K562 (cell line): Measurements from ENCODE around the gene CAPN12. TPM values are rescaled to one million over a fixed set of nuclear protein-coding genes. Genes with fewer than 3 reads are reported as not detected.

Experiments used
- ATAC-seq: fragments of 200-7000 bp; cut with Tn5 transposase; 3 replicates; pipeline ENCODE4 v1.9.1; 2020; ENCODE audit warnings: moderate library complexity
- BruUV-seq: library from RNA; stranded (reverse); fragments of 400-500 nt; replicated peaks from 2 replicates; lab custom pipeline; 2021; lab: Mats Ljungman, UMichigan
- CTCF ChIA-PET: fragments of 300-600 bp; formaldehyde crosslinking; extraction: SDS; loops from one replicate; lab custom pipeline; 2021; ENCODE audit warnings: low intra/inter-chr PET ratio; lab: Yijun Ruan, JAX
- POLR2A ChIA-PET: fragments of 300-600, 350-650 bp; sonication (Branson Sonifier 250); formaldehyde crosslinking; extraction: SDS; loops from one replicate; lab custom pipeline; 2021; ENCODE audit warnings: antibody characterized with exemption, inconsistent platforms; lab: Yijun Ruan, JAX
- DNase-seq, 4 experiments: peaks; one replicate each; pipeline versions ENCODE4 v3.0.0 to v3.0.0-alpha.2; 2011 to 2018; ENCODE audit warnings: low spot score in 3 of 4, mixed read lengths in 3 of 4; ENCODE audit errors: extremely low read depth in 1 of 4
- FAIRE-seq: peaks from 2 replicates; lab custom pipeline; 2011; peaks lifted over from hg19 to GRCh38; lab: Jason Lieb, UNC
- H2AFZ ChIP-seq: 2 replicates; pipeline ENCODE4 v1.6.0; 2011; ENCODE audit warnings: low read depth, low read length, control low read depth, inconsistent platforms
- H3K27ac ChIP-seq: fragments of 200-600 bp; 3 replicates; pipeline ENCODE4 v1.8.0; 2011; ENCODE audit warnings: low read depth, mild to moderate bottlenecking, control low read depth, inconsistent platforms, low read length, moderate library complexity, mixed read lengths; ENCODE audit errors: extremely low read depth
- H3K27me3 ChIP-seq, 2 experiments: fragments of 300-600 bp in 1 of 2; 2 replicates in 1 of 2; 3 replicates in 1 of 2; pipeline versions ENCODE4 v1.6.0 to v1.8.0; 2011; ENCODE audit warnings: inconsistent platforms in 2 of 2, low read length in 2 of 2, mild to moderate bottlenecking in 1 of 2, mixed read lengths in 1 of 2, moderate library complexity in 1 of 2; ENCODE audit not compliant: control insufficient read depth in 2 of 2, insufficient read depth in 2 of 2
- H3K36me3 ChIP-seq: fragments of 300-600 bp; 3 replicates; pipeline ENCODE4 v1.8.0; 2011; ENCODE audit warnings: mild to moderate bottlenecking, low read length, inconsistent platforms; ENCODE audit not compliant: control insufficient read depth, insufficient read depth
- H3K4me1 ChIP-seq, 2 experiments: fragments of 200-600 bp in 1 of 2; replicated peaks in 1 of 2; 2 replicates in 1 of 2; 3 replicates in 1 of 2; pipeline versions ENCODE4 v1.5.1 to v1.8.0; 2011; ENCODE audit warnings: inconsistent platforms in 2 of 2, low read length in 2 of 2, mild to moderate bottlenecking in 1 of 2, mixed read lengths in 1 of 2, moderate library complexity in 1 of 2; ENCODE audit not compliant: control insufficient read depth in 2 of 2, insufficient read depth in 2 of 2
- H3K4me2 ChIP-seq: 2 replicates; pipeline ENCODE4 v1.6.1; 2011; ENCODE audit warnings: low read length, control low read depth, inconsistent platforms, mixed read lengths; ENCODE audit not compliant: insufficient read depth
- H3K4me3 ChIP-seq: fragments of 200-600 bp; sonication (generic), shearing (Covaris generic); 2 replicates; pipeline ENCODE4 v1.5.1; 2016; ENCODE audit warnings: control low read depth, inconsistent platforms
- H3K79me2 ChIP-seq: fragments of 200-600 bp; 3 replicates; pipeline ENCODE4 v1.8.0; 2011; ENCODE audit warnings: low read length, inconsistent platforms; ENCODE audit not compliant: control insufficient read depth, insufficient read depth
- H3K9ac ChIP-seq, 2 experiments: 2 replicates each; pipeline versions ENCODE4 v1.6.0 to v1.6.1; 2011; ENCODE audit warnings: low read depth in 2 of 2, low read length in 2 of 2, control low read depth in 1 of 2, inconsistent platforms in 1 of 2, mild to moderate bottlenecking in 1 of 2, mixed read lengths in 1 of 2; ENCODE audit not compliant: insufficient read depth in 1 of 2
- H3K9me1 ChIP-seq: one replicate; pipeline ENCODE4 v1.6.0; 2011; ENCODE audit warnings: inconsistent platforms, mild to moderate bottlenecking, low read length, moderate library complexity; ENCODE audit not compliant: control insufficient read depth, insufficient read depth
- H3K9me3 ChIP-seq: replicated peaks from 2 replicates; pipeline ENCODE4 v1.5.1; 2011; ENCODE audit warnings: low read depth, low read length, inconsistent platforms; ENCODE audit not compliant: control insufficient read depth, insufficient read depth
- H4K20me1 ChIP-seq: replicated peaks from 2 replicates; pipeline ENCODE4 v1.6.1; 2011; ENCODE audit warnings: low read length, inconsistent platforms, mixed read lengths; ENCODE audit not compliant: control insufficient read depth, insufficient read depth
- E2F3 ChIP-seq: fragments of 250-450 bp; sonication (Bioruptor Pico); IDR thresholded peaks from 2 replicates; pipeline ENCODE4 v1.4.0; 2020; ENCODE audit warnings: mild to moderate bottlenecking
- E4F1 ChIP-seq: fragments of 250-450 bp; sonication (Bioruptor Pico); IDR thresholded peaks from 2 replicates; pipeline ENCODE4 v1.5.0; 2021; ENCODE audit warnings: mild to moderate bottlenecking, borderline replicate concordance
- ETV1 ChIP-seq: fragments of 450-650 bp; conservative IDR thresholded peaks from 2 replicates; pipeline ENCODE4 v1.6.1; 2016; ENCODE audit warnings: missing genetic modification characterization, control low read depth, low read depth, missing compliant biosample characterization
- POLR2AphosphoS5 ChIP-seq: IDR thresholded peaks from 2 replicates; pipeline ENCODE4 v1.6.1; 2011; ENCODE audit warnings: mild to moderate bottlenecking, low read depth, low read length, moderate library complexity; ENCODE audit not compliant: control insufficient read depth, insufficient read depth
- SAFB ChIP-seq: fragments of 200-400 bp; formaldehyde crosslinking; IDR thresholded peaks from 2 replicates; pipeline ENCODE4 v1.6.1; 2017; ENCODE audit warnings: low read depth, low read length, borderline replicate concordance
- ZEB2 ChIP-seq: fragments of 450-650 bp; IDR thresholded peaks from 2 replicates; pipeline ENCODE4 v1.6.1; 2016
- ZNF165 ChIP-seq: fragments of 250-450 bp; sonication (Bioruptor Pico); IDR thresholded peaks from 2 replicates; pipeline ENCODE4 v1.4.0; 2020; ENCODE audit warnings: borderline replicate concordance
- ZNF347 ChIP-seq: fragments of 450-650 bp; formaldehyde crosslinking; IDR thresholded peaks from 2 replicates; pipeline ENCODE4 v1.4.0; 2020; ENCODE audit warnings: low read depth, mild to moderate bottlenecking, moderate library complexity
- WGBS: fragments of 100-300 bp; shearing (Covaris generic); methylation state at CpG from one replicate; pipeline ENCODE4 v1.1.6; 2016; ENCODE audit warnings: low coverage, mixed read lengths; ENCODE audit not compliant: insufficient coverage; ENCODE audit errors: missing lambda C conversion rate; 5-methylcytosine and 5-hydroxymethylcytosine counted together
- in situ Hi-C: fragments of 300-500 bp; cut with MboI; formaldehyde crosslinking; loops from 4 replicates; pipeline ENCODE4 v1.15.0; 2018; ENCODE audit warnings: inconsistent platforms, mixed read lengths
- intact Hi-C: fragments of 100-400 bp; cut with micrococcal nuclease; formaldehyde crosslinking; loops from 2 replicates; pipeline ENCODE4 v1.14.2; 2022
- polyA plus RNA-seq, 8 experiments: library from polyadenylated mRNA; depleted of rRNA in 4 of 8; stranded (reverse) in 5 of 8; unstranded in 3 of 8; fragments of >200 nt; fragmentation: Nextera tagmentation in 2 of 8; fragmentation: Illumina TruSeq in 1 of 8; extraction: Ambion mirVana in 2 of 8; extraction: Trizol in 1 of 8; gene quantifications; 2 replicates each; pipeline versions ENCODE4 v1.2.1 to v1.2.3, GENCODE V29; 2011 to 2014; ENCODE audit warnings: inconsistent platforms in 1 of 8, missing spikeins in 1 of 8
- total RNA-seq, 7 experiments: library from RNA; depleted of rRNA in 6 of 7; stranded (reverse); fragments of >200 nt in 6 of 7; fragmentation: Illumina TruSeq in 2 of 7; extraction: Trizol in 2 of 7; gene quantifications; 2 replicates each; pipeline versions ENCODE4 v1.2.1 to v1.2.3, GENCODE V29; 2011 to 2021; ENCODE audit warnings: low replicate concordance in 1 of 7
- TF ChIP-seq, protein P1 (sequence below): fragments of 450-650 bp; IDR thresholded peaks from 2 replicates; pipeline ENCODE4 v1.6.1; 2016; ENCODE audit warnings: low read depth, mild to moderate bottlenecking, moderate library complexity

CAPN12 gene
- total and polyA plus RNA-seq, 9 of the 15 experiments (the other 6 are each of a cell fraction or from before 2014, with no cell fraction given), result 0.83 to 7.0 (median 1.6) TPM

DNA sequence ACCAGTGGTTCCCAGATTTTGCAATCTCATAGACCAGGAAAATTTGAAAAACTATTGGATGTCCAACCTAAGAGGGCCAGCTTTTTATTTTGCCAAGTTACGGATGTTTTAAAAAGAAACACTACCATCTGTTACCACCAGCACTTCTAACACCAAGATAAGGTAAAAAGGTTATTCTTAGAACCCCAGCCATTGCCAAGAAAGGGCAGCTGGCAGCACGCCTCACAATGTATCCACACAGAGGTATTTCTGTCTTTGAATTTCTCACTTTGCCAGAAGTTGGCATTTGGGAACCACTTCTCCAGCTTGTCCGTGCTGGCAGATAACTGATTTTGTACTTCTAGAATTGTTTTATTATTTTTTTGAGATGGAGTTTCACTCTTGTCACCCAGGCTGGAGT, 28.7 kb downstream of the CAPN12 start:
- Histone ChIP-seq H3K9me1 (no peaks in the 10 kb centered on the region), H3K9ac (no peak overlapping the region), H3K4me3 (no peak overlapping the region), H3K27me3 (no peaks in the 10 kb centered on the region), H3K27ac (no peak overlapping the region), H4K20me1 (0 out of 2 replicates have a peak, but pooled peaks cover 4% of the 10 kb centered on the region), H3K36me3 (peaks cover 93% of the 10 kb centered on the region; the same call in 2 of the 3 replicates), H2AFZ (no peak overlapping the region), H3K4me1 (peaks cover 0 to 41% of the 10 kb centered on the region in 2 experiments; a peak in 1 of 5 replicates), H3K9me3 (no peaks in the 10 kb centered on the region), H3K4me2 (no peak overlapping the region), H3K79me2 (no peaks in the 10 kb centered on the region; the same call in 2 of the 3 replicates)
- no TSS peak for BruUV-seq
- no peak for ATAC-seq
- DNase-seq, result no peak
- WGBS, result 95% methylated on average over 3 of the region's 3 CpGs
- in situ Hi-C loops (no loop called here), intact Hi-C loops (no loop called here)
- TF ChIP-seq POLR2AphosphoS5 (no peak), ETV1 (tag) (no peak), SAFB (no peak), ZEB2 (no peak), ZNF347 (CRISPR knock-in tag) (no peak), E4F1 (CRISPR knock-in tag) (no peak), E2F3 (CRISPR knock-in tag) (no peak), ZNF165 (CRISPR knock-in tag) (no peak)
- TF ChIP-seq, protein P1, sequence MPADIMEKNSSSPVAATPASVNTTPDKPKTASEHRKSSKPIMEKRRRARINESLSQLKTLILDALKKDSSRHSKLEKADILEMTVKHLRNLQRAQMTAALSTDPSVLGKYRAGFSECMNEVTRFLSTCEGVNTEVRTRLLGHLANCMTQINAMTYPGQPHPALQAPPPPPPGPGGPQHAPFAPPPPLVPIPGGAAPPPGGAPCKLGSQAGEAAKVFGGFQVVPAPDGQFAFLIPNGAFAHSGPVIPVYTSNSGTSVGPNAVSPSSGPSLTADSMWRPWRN, result no peak
- ChIA-PET POLR2A (interaction anchor here (1.3 kb wide), 1 partner anchor 9 kb away, joined by 3 read pairs; no protein-coding TSS in a partner anchor), CTCF (no interaction called here)
- FAIRE-seq, result no peak
